Endodermal cell (in vitro differentiated cells): ENCODE data around the gene LDB1. TPM values are rescaled to one million over a fixed set of nuclear protein-coding genes. Genes with fewer than 3 reads are reported as not detected.

Experiments
- DNase-seq: peaks from one replicate; pipeline ENCODE4 v3.0.0-alpha.2; 2017
- H3K27ac ChIP-seq: 2 replicates; pipeline ENCODE4 v1.5.1; 2013; ENCODE audit warnings: mild to moderate bottlenecking, low read depth, low read length, moderate library complexity
- H3K27me3 ChIP-seq: 2 replicates; pipeline ENCODE4 v1.6.1; 2013; ENCODE audit warnings: mild to moderate bottlenecking, low read length, moderate library complexity; ENCODE audit not compliant: insufficient read depth, control insufficient read depth, poor library complexity, severe bottlenecking
- H3K36me3 ChIP-seq: 2 replicates; pipeline ENCODE4 v1.7.0; 2013; ENCODE audit warnings: mild to moderate bottlenecking, low read length, moderate library complexity; ENCODE audit not compliant: control insufficient read depth, insufficient read depth
- H3K4me1 ChIP-seq: one replicate; pipeline ENCODE4 v1.7.0; 2013; ENCODE audit warnings: low read length; ENCODE audit not compliant: control insufficient read depth, insufficient read depth
- H3K4me3 ChIP-seq: 2 replicates; pipeline ENCODE4 v1.5.1; 2013; ENCODE audit warnings: mild to moderate bottlenecking, low read length, moderate library complexity
- H3K9ac ChIP-seq: 2 replicates; pipeline ENCODE4 v1.6.1; 2013; ENCODE audit warnings: mild to moderate bottlenecking, low read length, moderate library complexity; ENCODE audit not compliant: poor library complexity, severe bottlenecking; ENCODE audit errors: extremely low read depth
- H3K9me3 ChIP-seq: 2 replicates; pipeline ENCODE4 v1.6.1; 2013; ENCODE audit warnings: mild to moderate bottlenecking, low read length, moderate library complexity; ENCODE audit not compliant: control insufficient read depth
- H3K27ac Mint-ChIP-seq: 2 replicates; pipeline ENCODE4 v1.8.0; 2020; ENCODE audit warnings: mixed read lengths
- H3K27me3 Mint-ChIP-seq: 2 replicates; pipeline ENCODE4 v1.8.0; 2021; ENCODE audit warnings: mild to moderate bottlenecking, mixed read lengths; ENCODE audit not compliant: insufficient read depth
- H3K36me3 Mint-ChIP-seq: 2 replicates; pipeline ENCODE4 v1.8.0; 2020; ENCODE audit warnings: low read depth, mixed read lengths
- H3K4me1 Mint-ChIP-seq: 2 replicates; pipeline ENCODE4 v1.8.0; 2020; ENCODE audit warnings: mixed read lengths
- H3K4me3 Mint-ChIP-seq: 2 replicates; pipeline ENCODE4 v1.8.0; 2020; ENCODE audit warnings: mild to moderate bottlenecking, moderate library complexity, mixed read lengths
- H3K9me3 Mint-ChIP-seq: 2 replicates; pipeline ENCODE4 v1.8.0; 2020; ENCODE audit warnings: mild to moderate bottlenecking, mixed read lengths
- WGBS, 2 experiments: methylation state at CpG; one replicate each; pipeline versions ENCODE4 v1.1.5 to v1.1.7; 2013; ENCODE audit warnings: missing lambda C conversion rate in 2 of 2, mixed read lengths in 1 of 2; ENCODE audit not compliant: insufficient coverage in 1 of 2, insufficient read length in 1 of 2; 5-methylcytosine and 5-hydroxymethylcytosine counted together
- total RNA-seq, 2 donors: library from RNA; stranded (reverse); fragmentation: NEBNext Ultra II Directional in 1 of 2; extraction: Animal tissue kit (Norgen Biotek cat#: 25700) in 1 of 2; gene quantifications; 2 replicates in 1 of 2; 3 replicates in 1 of 2; pipeline ENCODE4 v1.2.1, GENCODE V29; 2021
- TF ChIP-seq, protein P1 (sequence below): fragments of 200-600 bp; sonication (generic); conservative IDR thresholded peaks from 2 replicates; pipeline ENCODE4 v1.5.0; 2021; ENCODE audit warnings: antibody characterized with exemption, mild to moderate bottlenecking

Gene LDB1
- total RNA-seq, 2 donors from 2014 or later: 72.0 to 82.6 TPM

DNA sequence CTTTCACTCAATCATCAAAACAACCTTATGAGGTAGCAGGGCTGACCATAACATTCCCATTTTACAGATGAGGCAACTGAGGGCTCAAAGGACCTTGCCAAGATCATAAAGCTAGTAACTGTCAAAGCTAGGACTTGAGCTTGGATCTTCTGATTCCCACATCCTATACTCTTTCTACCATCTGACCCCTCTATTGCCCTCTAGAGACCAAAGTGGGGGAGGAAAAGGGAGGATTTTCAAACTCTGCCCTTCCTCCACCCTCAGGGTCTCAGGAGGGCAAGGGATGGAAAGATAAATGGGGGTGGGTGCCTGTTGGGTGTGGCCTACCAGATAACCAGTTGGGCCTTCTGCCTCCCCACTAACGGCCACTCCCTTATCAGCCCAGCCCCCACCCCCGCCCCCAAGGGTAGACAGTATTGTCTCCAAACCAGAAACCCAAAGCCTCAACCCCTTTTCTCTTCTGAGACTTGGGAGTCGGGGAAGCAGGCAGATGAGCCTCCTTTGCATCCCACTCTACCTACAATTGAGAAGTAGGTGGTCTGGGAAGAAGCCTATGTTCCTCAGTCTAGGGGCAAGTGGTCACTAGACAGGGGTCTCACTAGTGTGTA, 7.9 kb downstream of the LDB1 start:
- peaks cover 31% of the 10 kb centered on the region for H3K4me1 Mint-ChIP-seq
- peaks cover 42% of the 10 kb centered on the region for H3K36me3 Mint-ChIP-seq
- Histone ChIP-seq H3K27me3 (no peaks in the 10 kb centered on the region), H3K27ac (no peak overlapping the region), H3K4me3 (peak overlapping the region; percentile 94), H3K4me1 (peaks cover 3% of the 10 kb centered on the region), H3K9me3 (no peaks in the 10 kb centered on the region), H3K9ac (no peak overlapping the region), H3K36me3 (peaks cover 45% of the 10 kb centered on the region)
- TF ChIP-seq, protein P1, sequence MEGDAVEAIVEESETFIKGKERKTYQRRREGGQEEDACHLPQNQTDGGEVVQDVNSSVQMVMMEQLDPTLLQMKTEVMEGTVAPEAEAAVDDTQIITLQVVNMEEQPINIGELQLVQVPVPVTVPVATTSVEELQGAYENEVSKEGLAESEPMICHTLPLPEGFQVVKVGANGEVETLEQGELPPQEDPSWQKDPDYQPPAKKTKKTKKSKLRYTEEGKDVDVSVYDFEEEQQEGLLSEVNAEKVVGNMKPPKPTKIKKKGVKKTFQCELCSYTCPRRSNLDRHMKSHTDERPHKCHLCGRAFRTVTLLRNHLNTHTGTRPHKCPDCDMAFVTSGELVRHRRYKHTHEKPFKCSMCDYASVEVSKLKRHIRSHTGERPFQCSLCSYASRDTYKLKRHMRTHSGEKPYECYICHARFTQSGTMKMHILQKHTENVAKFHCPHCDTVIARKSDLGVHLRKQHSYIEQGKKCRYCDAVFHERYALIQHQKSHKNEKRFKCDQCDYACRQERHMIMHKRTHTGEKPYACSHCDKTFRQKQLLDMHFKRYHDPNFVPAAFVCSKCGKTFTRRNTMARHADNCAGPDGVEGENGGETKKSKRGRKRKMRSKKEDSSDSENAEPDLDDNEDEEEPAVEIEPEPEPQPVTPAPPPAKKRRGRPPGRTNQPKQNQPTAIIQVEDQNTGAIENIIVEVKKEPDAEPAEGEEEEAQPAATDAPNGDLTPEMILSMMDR: peak; percentile 76
- no peaks in the 10 kb centered on the region for H3K9me3 Mint-ChIP-seq
- H3K27me3 Mint-ChIP-seq: no peaks in the 10 kb centered on the region
- H3K4me3 Mint-ChIP-seq: peak overlapping the region; percentile 78
- WGBS, 2 experiments: 52% methylated on average over 3 of the region's 3 CpGs; no CpG with 5 or more reads in 1 of the 2 experiments
- DNase-seq: peak; percentile 67
- no peak overlapping the region for H3K27ac Mint-ChIP-seq

DNA sequence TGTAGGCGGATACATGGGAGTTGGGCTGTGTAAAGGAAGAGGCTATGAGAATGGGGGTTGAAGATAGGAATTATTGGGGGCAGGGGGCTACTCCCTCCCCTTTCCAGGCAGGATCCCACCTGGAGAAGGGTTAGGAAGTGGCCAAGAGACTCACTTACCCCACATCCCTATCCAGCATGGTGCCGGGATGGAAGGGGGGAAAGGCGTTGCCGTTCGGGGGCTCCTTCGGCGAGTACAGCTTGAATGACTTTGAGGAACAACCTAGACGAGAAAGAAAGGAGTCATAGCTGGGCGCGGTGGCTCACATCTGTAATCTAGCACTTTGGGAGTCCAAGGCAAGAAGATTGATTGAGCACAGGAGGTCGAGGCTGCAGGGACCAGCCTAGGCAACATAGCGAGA, 8.9 kb downstream of the LDB1 start:
- Histone ChIP-seq H3K9ac (no peak overlapping the region), H3K36me3 (peaks cover 50% of the 10 kb centered on the region), H3K4me1 (peaks cover 3% of the 10 kb centered on the region), H3K27ac (no peak overlapping the region), H3K27me3 (no peaks in the 10 kb centered on the region), H3K4me3 (no peak overlapping the region), H3K9me3 (no peaks in the 10 kb centered on the region)
- no peaks in the 10 kb centered on the region for H3K9me3 Mint-ChIP-seq
- TF ChIP-seq, protein P1: no peak
- no peak overlapping the region for H3K27ac Mint-ChIP-seq
- no peak overlapping the region for H3K4me3 Mint-ChIP-seq
- H3K27me3 Mint-ChIP-seq: no peaks in the 10 kb centered on the region
- 94 to 96% methylated on average over 9 to 11 of the region's 12 CpGs for WGBS, 2 experiments
- H3K4me1 Mint-ChIP-seq: peaks cover 23% of the 10 kb centered on the region
- H3K36me3 Mint-ChIP-seq: peaks cover 42% of the 10 kb centered on the region
- no peak for DNase-seq

DNA sequence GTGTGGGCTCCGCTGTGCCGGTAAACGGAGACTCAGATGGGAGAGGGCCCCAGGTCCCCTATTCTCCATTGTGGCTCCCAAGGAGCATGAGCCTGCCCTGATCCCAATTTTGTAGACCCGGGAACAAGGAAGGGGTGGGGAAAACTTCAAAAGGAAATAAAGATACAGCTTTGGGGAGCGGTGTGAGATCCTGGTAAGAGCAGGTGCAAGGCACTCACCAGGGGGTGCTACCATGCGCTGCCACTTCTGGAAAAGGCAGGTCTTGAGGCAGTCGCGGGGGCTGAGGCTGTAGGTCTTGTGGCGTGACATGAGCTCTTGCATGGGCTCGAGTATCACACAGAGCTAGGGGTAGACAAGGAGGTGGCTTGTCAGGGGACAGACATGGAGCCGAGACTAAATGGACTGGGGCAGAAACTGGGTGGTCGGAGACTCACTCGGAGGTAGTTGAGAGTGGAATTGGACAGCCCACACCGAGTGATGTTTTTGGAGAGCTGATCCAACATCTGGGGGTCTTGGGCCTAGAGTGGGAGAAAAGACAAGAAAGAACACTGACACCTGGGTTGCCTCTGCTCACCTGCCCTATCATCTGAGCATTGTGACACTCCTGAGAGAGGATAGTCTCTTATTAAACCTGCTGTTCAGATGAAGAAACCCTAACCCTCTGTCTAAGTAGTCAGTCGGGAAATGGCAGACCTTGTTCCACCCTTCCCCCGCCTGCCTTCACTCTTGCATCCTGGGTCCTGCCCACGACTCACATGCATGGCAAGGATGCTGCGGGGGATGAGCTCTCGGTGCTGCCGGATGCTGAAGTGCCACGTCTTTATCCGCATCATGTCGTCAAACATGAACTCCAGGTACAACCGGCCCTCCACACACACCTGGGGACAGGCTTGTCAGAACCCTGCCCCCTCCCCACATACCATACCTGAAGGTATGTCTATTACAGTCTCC, 10.7 kb downstream of the LDB1 start:
- Mint-ChIP-seq H3K36me3 (peaks cover 45% of the 10 kb centered on the region), H3K9me3 (no peaks in the 10 kb centered on the region), H3K27ac (peak overlapping the region; percentile 28), H3K4me3 (no peak overlapping the region), H3K27me3 (no peaks in the 10 kb centered on the region), H3K4me1 (peaks cover 12% of the 10 kb centered on the region)
- 94 to 99% methylated on average over 18 to 24 of the region's 24 CpGs for WGBS, 2 experiments
- no peak for DNase-seq
- H3K4me3 ChIP-seq: no peak overlapping the region
- peaks cover 62% of the 10 kb centered on the region for H3K36me3 ChIP-seq
- H3K9ac ChIP-seq: no peak overlapping the region
- TF ChIP-seq, protein P1: no peak
- H3K9me3 ChIP-seq: no peaks in the 10 kb centered on the region
- H3K27me3 ChIP-seq: no peaks in the 10 kb centered on the region
- H3K4me1 ChIP-seq: peaks cover 3% of the 10 kb centered on the region
- H3K27ac ChIP-seq: no peak overlapping the region
